ENCODE data around the gene ZNG1F.
"Not testable (repeated sequence)": the region's sequence is repeated elsewhere in the genome, so short reads cannot be mapped to it uniquely, and the experiment has no call there.

The ZNG1F gene

GRCh38 chr9:41123396-41123795 lies 65.7 kb downstream of the ZNG1F start:
- not testable (repeated sequence) for DNase-seq (ENCODE audit: low read depth)

- DNase-seq (ENCODE audit: low read depth): not testable (repeated sequence)
Measured at GRCh38 chr9:41120696-41121095, 68.4 kb downstream of the ZNG1F start.

- DNase-seq (ENCODE audit: low read depth): not testable (repeated sequence)
Measured at GRCh38 chr9:41119719-41120118, 69.4 kb downstream of the ZNG1F start.

- DNase-seq (ENCODE audit: low read depth): not testable (repeated sequence)
Measured at GRCh38 chr9:41119311-41119710, 69.8 kb downstream of the ZNG1F start.

- DNase-seq (ENCODE audit: low read depth): not testable (repeated sequence)
Measured at GRCh38 chr9:41113348-41113747, 75.8 kb downstream of the ZNG1F start.

- DNase-seq (ENCODE audit: low read depth): not testable (repeated sequence)
Measured at GRCh38 chr9:41111414-41111813, 77.7 kb downstream of the ZNG1F start.

GRCh38 chr9:41110913-41111312 lies 78.2 kb downstream of the ZNG1F start:
- DNase-seq (ENCODE audit: low read depth): not testable (repeated sequence)

- DNase-seq (ENCODE audit: low read depth): not testable (repeated sequence)
Measured at GRCh38 chr9:41109253-41109652, 79.9 kb downstream of the ZNG1F start.

- DNase-seq (ENCODE audit: low read depth): not testable (repeated sequence)
Measured at GRCh38 chr9:41108816-41109215, 80.3 kb downstream of the ZNG1F start.

GRCh38 chr9:41106472-41107116 lies 82.5 kb downstream of the ZNG1F start:
- not testable (repeated sequence) for DNase-seq (ENCODE audit: low read depth)

- not testable (repeated sequence) for DNase-seq (ENCODE audit: low read depth)
Measured at GRCh38 chr9:41105557-41106253, 83.4 kb downstream of the ZNG1F start.

- DNase-seq (ENCODE audit: low read depth): not testable (repeated sequence)
Measured at GRCh38 chr9:41104542-41104941, 84.6 kb downstream of the ZNG1F start.

GRCh38 chr9:41100508-41100907 lies 88.6 kb downstream of the ZNG1F start:
- not testable (repeated sequence) for DNase-seq (ENCODE audit: low read depth)

- DNase-seq (ENCODE audit: low read depth): not testable (repeated sequence)
Measured at GRCh38 chr9:41098759-41099158, 90.4 kb downstream of the ZNG1F start.

GRCh38 chr9:41095060-41095459 lies 94.1 kb downstream of the ZNG1F start:
- DNase-seq (ENCODE audit: low read depth): not testable (repeated sequence)

GRCh38 chr9:41094010-41094773 lies 94.9 kb downstream of the ZNG1F start:
- DNase-seq (ENCODE audit: low read depth): not testable (repeated sequence)

- DNase-seq (ENCODE audit: low read depth): not testable (repeated sequence)
Measured at GRCh38 chr9:41090922-41091321, 98.2 kb downstream of the ZNG1F start.

GRCh38 chr9:41090386-41090785 lies 98.7 kb downstream of the ZNG1F start:
- not testable (repeated sequence) for DNase-seq (ENCODE audit: low read depth)

GRCh38 chr9:41088450-41089059 lies 100.6 kb downstream of the ZNG1F start:
- DNase-seq (ENCODE audit: low read depth): not testable (repeated sequence)

- not testable (repeated sequence) for DNase-seq (ENCODE audit: low read depth)
Measured at GRCh38 chr9:41087929-41088328, 101.2 kb downstream of the ZNG1F start.

- DNase-seq (ENCODE audit: low read depth): not testable (repeated sequence)
Measured at GRCh38 chr9:41087157-41087780, 101.8 kb downstream of the ZNG1F start.

- not testable (repeated sequence) for DNase-seq (ENCODE audit: low read depth)
Measured at GRCh38 chr9:41086685-41087084, 102.4 kb downstream of the ZNG1F start.

Data from stimulated activated CD8-positive, alpha-beta memory T cell treated with anti-CD3 and anti-CD28 coated beads, Interleukin-7, amount 100 ng/mL, for 24 hours (primary cell).